Chondrocyte (in vitro differentiated cells): ENCODE results near the gene ANO3. TPM values are rescaled to one million over a fixed set of nuclear protein-coding genes. Genes with fewer than 3 reads are reported as not detected.

Source experiments
- DNase-seq: peaks from one replicate; pipeline ENCODE4 v3.0.0; 2021; ENCODE audit warnings: mixed read lengths, low spot score
- H3K27ac Mint-ChIP-seq: one replicate; pipeline ENCODE4 v1.8.0; 2021; ENCODE audit warnings: mild to moderate bottlenecking, moderate library complexity, mixed read lengths; ENCODE audit not compliant: unreplicated experiment
- H3K27me3 Mint-ChIP-seq: 2 replicates; pipeline ENCODE4 v1.8.0; 2021; ENCODE audit warnings: low read depth, mixed read lengths
- H3K36me3 Mint-ChIP-seq: 2 replicates; pipeline ENCODE4 v1.8.0; 2021; ENCODE audit warnings: low read depth, mixed read lengths
- H3K4me1 Mint-ChIP-seq: 2 replicates; pipeline ENCODE4 v1.8.0; 2021; ENCODE audit warnings: low read depth, mild to moderate bottlenecking, mixed read lengths
- H3K4me3 Mint-ChIP-seq: one replicate; pipeline ENCODE4 v1.8.0; 2021; ENCODE audit warnings: mild to moderate bottlenecking, moderate library complexity, mixed read lengths; ENCODE audit not compliant: unreplicated experiment
- H3K9me3 Mint-ChIP-seq: 2 replicates; pipeline ENCODE4 v1.8.0; 2021; ENCODE audit warnings: low read depth, mixed read lengths
- total RNA-seq: library from RNA; stranded (reverse); gene quantifications from 3 replicates; pipeline ENCODE4 v1.2.1, GENCODE V29; 2021
- TF ChIP-seq, protein P1 (sequence below): fragments of 200-600 bp; sonication (generic); IDR thresholded peaks from 2 replicates; pipeline ENCODE4 v1.5.0; 2021; ENCODE audit warnings: antibody characterized with exemption, mild to moderate bottlenecking, moderate library complexity

ANO3 gene
- total RNA-seq, 1 donor from 2014 or later, result 0.07 TPM

DNA sequence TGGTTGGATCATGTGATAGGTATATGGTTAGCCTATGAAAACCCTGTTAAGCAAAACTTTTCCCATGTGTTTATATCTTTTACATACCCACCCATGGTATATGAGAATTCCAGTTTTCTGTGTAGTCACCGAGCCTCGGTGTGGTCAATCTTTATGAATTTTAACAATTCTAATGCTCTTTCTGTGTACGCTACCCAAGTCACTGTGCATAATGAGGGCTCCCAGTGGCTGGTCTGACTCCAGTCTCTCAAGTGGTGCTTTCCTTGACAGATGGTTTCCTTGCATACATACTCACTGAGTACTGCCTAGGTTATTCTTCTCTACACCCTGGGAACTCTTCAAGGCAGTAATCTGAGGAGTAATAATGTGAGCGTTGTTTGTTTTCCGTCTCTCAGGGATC is 222.5 kb downstream of the ANO3 start:
- TF ChIP-seq, protein P1, sequence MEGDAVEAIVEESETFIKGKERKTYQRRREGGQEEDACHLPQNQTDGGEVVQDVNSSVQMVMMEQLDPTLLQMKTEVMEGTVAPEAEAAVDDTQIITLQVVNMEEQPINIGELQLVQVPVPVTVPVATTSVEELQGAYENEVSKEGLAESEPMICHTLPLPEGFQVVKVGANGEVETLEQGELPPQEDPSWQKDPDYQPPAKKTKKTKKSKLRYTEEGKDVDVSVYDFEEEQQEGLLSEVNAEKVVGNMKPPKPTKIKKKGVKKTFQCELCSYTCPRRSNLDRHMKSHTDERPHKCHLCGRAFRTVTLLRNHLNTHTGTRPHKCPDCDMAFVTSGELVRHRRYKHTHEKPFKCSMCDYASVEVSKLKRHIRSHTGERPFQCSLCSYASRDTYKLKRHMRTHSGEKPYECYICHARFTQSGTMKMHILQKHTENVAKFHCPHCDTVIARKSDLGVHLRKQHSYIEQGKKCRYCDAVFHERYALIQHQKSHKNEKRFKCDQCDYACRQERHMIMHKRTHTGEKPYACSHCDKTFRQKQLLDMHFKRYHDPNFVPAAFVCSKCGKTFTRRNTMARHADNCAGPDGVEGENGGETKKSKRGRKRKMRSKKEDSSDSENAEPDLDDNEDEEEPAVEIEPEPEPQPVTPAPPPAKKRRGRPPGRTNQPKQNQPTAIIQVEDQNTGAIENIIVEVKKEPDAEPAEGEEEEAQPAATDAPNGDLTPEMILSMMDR, result no peak
- H3K9me3 Mint-ChIP-seq, result no peaks in the 10 kb centered on the region
- no peaks in the 10 kb centered on the region for H3K36me3 Mint-ChIP-seq
- peaks cover 15% of the 10 kb centered on the region for H3K27me3 Mint-ChIP-seq
- no peak for DNase-seq
- peaks cover 6% of the 10 kb centered on the region for H3K4me1 Mint-ChIP-seq
- H3K27ac Mint-ChIP-seq, result no peak overlapping the region
- H3K4me3 Mint-ChIP-seq, result no peak overlapping the region

GRCh38 chr11:26556582-26556981 is 224.7 kb downstream of the ANO3 start:
- H3K27ac Mint-ChIP-seq, result no peak overlapping the region
- H3K4me1 Mint-ChIP-seq, result peaks cover 6% of the 10 kb centered on the region
- DNase-seq, result no peak
- TF ChIP-seq, protein P1, result no peak
- H3K4me3 Mint-ChIP-seq, result no peak overlapping the region
- no peaks in the 10 kb centered on the region for H3K9me3 Mint-ChIP-seq
- H3K27me3 Mint-ChIP-seq, result peaks cover 15% of the 10 kb centered on the region
- H3K36me3 Mint-ChIP-seq, result no peaks in the 10 kb centered on the region

DNA sequence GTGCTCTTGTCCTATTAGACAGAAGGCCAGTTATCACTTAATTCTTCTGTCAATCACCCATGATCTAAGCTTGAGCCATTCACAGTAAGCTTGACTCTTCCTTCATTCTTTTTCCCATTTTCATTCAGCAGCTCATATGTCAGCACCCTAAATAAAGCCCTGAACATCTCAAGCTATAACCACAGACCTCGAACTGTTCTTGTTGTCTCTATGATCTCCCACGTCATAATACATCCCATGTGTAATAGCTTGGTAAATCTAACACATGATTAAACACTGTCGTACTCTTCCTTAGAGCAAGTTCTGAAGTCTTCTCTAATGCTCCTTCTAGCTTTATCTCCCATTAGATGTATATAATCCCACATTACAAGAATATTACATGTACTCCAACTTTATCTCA is 225.7 kb downstream of the ANO3 start:
- H3K27ac Mint-ChIP-seq, result no peak overlapping the region
- H3K4me1 Mint-ChIP-seq, result peaks cover 6% of the 10 kb centered on the region
- no peaks in the 10 kb centered on the region for H3K9me3 Mint-ChIP-seq
- no peaks in the 10 kb centered on the region for H3K36me3 Mint-ChIP-seq
- no peak overlapping the region for H3K4me3 Mint-ChIP-seq
- no peak for DNase-seq
- H3K27me3 Mint-ChIP-seq, result peaks cover 9% of the 10 kb centered on the region
- TF ChIP-seq, protein P1, result no peak

DNA sequence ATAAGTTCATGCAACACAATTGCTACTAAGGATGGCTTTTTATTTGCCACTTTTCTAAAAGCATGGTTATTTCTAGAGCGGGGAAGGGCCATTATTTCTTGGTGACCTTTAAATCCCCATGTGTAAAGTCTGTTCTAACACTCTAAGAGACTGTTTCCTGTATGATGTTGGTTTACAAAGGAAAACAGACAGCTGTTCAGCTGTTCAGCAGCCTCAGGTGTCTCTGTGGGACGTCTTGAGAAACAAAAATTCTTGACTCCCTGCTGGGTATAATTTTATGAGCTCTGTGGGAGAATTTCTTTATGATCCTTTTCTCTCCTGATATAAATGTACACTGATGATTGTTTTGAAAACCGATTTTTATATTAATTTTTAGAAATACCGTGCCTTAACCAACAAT is 226.3 kb downstream of the ANO3 start:
- no peak overlapping the region for H3K4me3 Mint-ChIP-seq
- TF ChIP-seq, protein P1, result no peak
- H3K27me3 Mint-ChIP-seq, result peaks cover 6% of the 10 kb centered on the region
- H3K9me3 Mint-ChIP-seq, result no peaks in the 10 kb centered on the region
- DNase-seq, result no peak
- peaks cover 6% of the 10 kb centered on the region for H3K4me1 Mint-ChIP-seq
- no peak overlapping the region for H3K27ac Mint-ChIP-seq
- no peaks in the 10 kb centered on the region for H3K36me3 Mint-ChIP-seq

GRCh38 chr11:26569646-26570045 is 237.7 kb downstream of the ANO3 start:
- Mint-ChIP-seq H3K27ac (no peak overlapping the region), H3K4me3 (no peak overlapping the region), H3K4me1 (peaks cover 3% of the 10 kb centered on the region), H3K27me3 (peaks cover 8% of the 10 kb centered on the region), H3K36me3 (no peaks in the 10 kb centered on the region), H3K9me3 (no peaks in the 10 kb centered on the region)
- DNase-seq, result no peak
- TF ChIP-seq, protein P1, result no peak
